Mesothelial cell of epicardium (in vitro differentiated cells): Measurements from ENCODE around the gene IGF1R. TPM values are rescaled to one million over a fixed set of nuclear protein-coding genes. Genes with fewer than 3 reads are reported as not detected.

Experiments used
- DNase-seq, 2 experiments: peaks; one replicate each; pipeline ENCODE4 v3.0.0; 2021; ENCODE audit warnings: low spot score in 2 of 2; ENCODE audit not compliant: unreplicated experiment in 2 of 2
- H3K27ac Mint-ChIP-seq: 2 replicates; pipeline ENCODE4 v1.8.0; 2021; ENCODE audit warnings: mixed read lengths
- H3K27me3 Mint-ChIP-seq: 2 replicates; pipeline ENCODE4 v1.8.0; 2021; ENCODE audit warnings: low read depth, mixed read lengths
- H3K36me3 Mint-ChIP-seq: 2 replicates; pipeline ENCODE4 v1.8.0; 2021; ENCODE audit warnings: mixed read lengths
- H3K4me1 Mint-ChIP-seq: 2 replicates; pipeline ENCODE4 v1.8.0; 2021; ENCODE audit warnings: mixed read lengths
- H3K4me3 Mint-ChIP-seq: 2 replicates; pipeline ENCODE4 v1.8.0; 2021; ENCODE audit warnings: mild to moderate bottlenecking, moderate library complexity, mixed read lengths
- H3K9me3 Mint-ChIP-seq: 2 replicates; pipeline ENCODE4 v1.8.0; 2021; ENCODE audit warnings: mixed read lengths
- CTCF ChIP-seq: fragments of 200-600 bp; sonication (generic); IDR thresholded peaks from one replicate; pipeline ENCODE4 v1.5.0; 2021; ENCODE audit warnings: antibody characterized with exemption; ENCODE audit not compliant: unreplicated experiment
- total RNA-seq: library from RNA; stranded (reverse); gene quantifications from 3 replicates; pipeline ENCODE4 v1.2.1, GENCODE V29; 2021

IGF1R gene
- total RNA-seq, 1 donor from 2014 or later: 113 TPM

DNA sequence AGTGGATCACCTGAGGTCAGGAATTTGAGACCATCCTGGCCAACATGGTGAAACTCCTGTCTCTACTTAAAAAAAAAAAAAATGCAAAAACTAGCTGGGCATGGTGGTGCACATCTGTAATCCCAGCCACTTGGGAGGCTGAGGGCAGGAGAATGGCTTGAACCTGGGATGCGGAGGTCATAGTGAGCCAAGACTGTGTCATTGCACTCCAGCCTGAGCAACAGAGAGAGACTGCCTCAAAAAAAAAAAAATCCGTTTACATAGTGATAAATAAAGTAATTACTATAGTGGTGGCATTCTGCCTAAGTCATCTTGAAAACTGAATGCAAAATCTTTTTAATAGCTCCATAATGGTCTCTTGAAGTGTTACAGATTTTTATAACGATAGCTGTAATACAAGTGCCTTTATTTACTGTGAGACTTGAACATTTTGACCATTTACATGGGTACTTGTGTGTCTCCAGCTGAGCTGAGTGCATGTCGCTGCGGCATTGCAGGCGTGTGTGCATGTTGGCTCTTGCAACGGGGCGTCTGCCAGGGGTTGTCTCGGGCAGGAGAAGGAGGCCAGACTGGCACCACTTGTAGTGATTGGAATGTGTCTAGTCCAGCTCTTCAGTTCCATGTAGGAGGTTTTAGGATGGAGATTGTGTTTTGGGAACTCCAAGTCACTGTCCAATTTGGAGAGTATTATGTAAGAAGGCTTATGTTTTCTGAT lies 111.9 kb downstream of the IGF1R start:
- Mint-ChIP-seq H3K27ac (no peak overlapping the region), H3K4me1 (peaks cover 4% of the 10 kb centered on the region), H3K4me3 (no peak overlapping the region), H3K27me3 (no peaks in the 10 kb centered on the region), H3K9me3 (no peaks in the 10 kb centered on the region), H3K36me3 (no peaks in the 10 kb centered on the region)
- no peak for TF ChIP-seq CTCF
- DNase-seq: no peak

DNA sequence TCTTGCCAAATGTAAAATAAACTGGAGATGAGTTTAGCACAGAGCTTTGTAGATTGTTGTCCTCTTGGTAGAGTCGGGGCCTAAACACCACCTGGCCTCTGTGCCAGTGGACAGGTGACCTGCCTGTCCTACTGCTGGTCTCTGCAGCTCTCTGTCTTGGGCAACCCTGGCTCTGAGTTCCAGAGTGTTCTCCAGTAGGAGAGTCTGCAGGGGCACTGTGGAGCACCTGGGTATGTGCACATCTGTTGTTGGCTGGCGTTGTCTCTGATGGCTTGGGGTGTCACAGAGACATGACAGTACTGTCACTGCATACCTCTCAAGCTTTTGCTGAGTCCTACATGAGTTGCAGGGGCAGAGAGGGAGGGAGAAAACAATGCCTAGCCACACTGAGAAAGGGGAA lies 112.6 kb downstream of the IGF1R start:
- TF ChIP-seq CTCF: no peak
- Mint-ChIP-seq H3K27ac (no peak overlapping the region), H3K36me3 (no peaks in the 10 kb centered on the region), H3K4me1 (peaks cover 4% of the 10 kb centered on the region), H3K4me3 (no peak overlapping the region), H3K27me3 (no peaks in the 10 kb centered on the region), H3K9me3 (no peaks in the 10 kb centered on the region)
- DNase-seq: no peak

GRCh38 chr15:98763179-98763578 lies 114.8 kb downstream of the IGF1R start:
- Mint-ChIP-seq H3K4me1 (peaks cover 8% of the 10 kb centered on the region), H3K27me3 (no peaks in the 10 kb centered on the region), H3K27ac (peak overlapping the region; percentile 36), H3K4me3 (no peak overlapping the region), H3K36me3 (no peaks in the 10 kb centered on the region), H3K9me3 (no peaks in the 10 kb centered on the region)
- no peak for TF ChIP-seq CTCF
- no peak for DNase-seq

DNA sequence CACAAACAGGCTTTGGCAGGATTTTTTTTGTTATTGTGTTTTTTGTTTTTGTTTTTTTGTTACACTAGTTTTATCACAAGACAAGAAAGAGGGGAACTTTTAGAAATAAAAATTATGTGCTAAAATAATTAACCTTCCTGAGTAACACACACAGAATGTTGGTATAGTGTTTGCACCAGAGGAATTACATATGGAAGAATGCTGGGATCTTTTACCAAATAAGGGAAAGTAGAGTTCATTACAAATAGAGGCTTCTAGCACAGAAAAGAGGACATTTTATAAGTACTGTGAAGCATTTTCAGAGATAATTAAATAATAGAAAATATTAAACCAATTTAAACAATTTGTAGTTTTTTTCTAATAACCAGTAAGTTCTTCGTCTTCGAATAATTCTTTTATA lies 116.0 kb downstream of the IGF1R start:
- Mint-ChIP-seq H3K27ac (peak overlapping the region; percentile 31), H3K9me3 (no peaks in the 10 kb centered on the region), H3K4me1 (peaks cover 6% of the 10 kb centered on the region), H3K27me3 (no peaks in the 10 kb centered on the region), H3K4me3 (no peak overlapping the region), H3K36me3 (no peaks in the 10 kb centered on the region)
- DNase-seq: no peak
- TF ChIP-seq CTCF: no peak

- Mint-ChIP-seq H3K36me3 (no peaks in the 10 kb centered on the region), H3K27me3 (no peaks in the 10 kb centered on the region), H3K4me3 (no peak overlapping the region), H3K4me1 (peaks cover 6% of the 10 kb centered on the region), H3K9me3 (no peaks in the 10 kb centered on the region), H3K27ac (no peak overlapping the region)
- no peak for TF ChIP-seq CTCF
- no peak for DNase-seq
Measured at GRCh38 chr15:98765610-98766009, 117.3 kb downstream of the IGF1R start.

DNA sequence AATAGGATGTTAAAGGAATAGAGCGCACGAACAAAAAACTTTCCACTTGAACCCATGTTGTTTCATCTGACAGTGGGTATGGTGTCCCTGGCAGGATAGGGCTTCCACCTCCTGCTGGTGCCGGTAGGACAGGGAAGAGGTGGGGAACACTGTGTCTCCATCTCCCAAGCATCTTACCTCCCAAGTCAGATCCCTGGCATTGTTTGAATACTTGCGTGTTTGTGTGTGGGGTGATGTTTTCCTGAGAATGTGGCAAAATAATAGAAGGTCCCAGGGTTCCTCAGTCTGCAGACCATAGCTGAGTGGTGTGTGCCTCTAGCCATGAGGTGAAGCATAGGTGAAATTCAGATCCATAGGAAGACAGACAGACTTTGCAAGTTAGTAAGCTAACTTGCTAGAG lies 119.4 kb downstream of the IGF1R start:
- H3K36me3 Mint-ChIP-seq: no peaks in the 10 kb centered on the region
- peak overlapping the region; percentile 45 for H3K27ac Mint-ChIP-seq

More for the DNA sequence above, 119.4 kb downstream of the IGF1R start:
- TF ChIP-seq CTCF: no peak
- DNase-seq: no peak
- H3K4me3 Mint-ChIP-seq: no peak overlapping the region
- no peaks in the 10 kb centered on the region for H3K9me3 Mint-ChIP-seq
- peaks cover 18% of the 10 kb centered on the region for H3K4me1 Mint-ChIP-seq
- no peaks in the 10 kb centered on the region for H3K27me3 Mint-ChIP-seq
